ENCODE measurements around the gene CDH13. TPM values are rescaled to one million over a fixed set of nuclear protein-coding genes. Genes with fewer than 3 reads are reported as not detected.

Gene CDH13
- total and polyA plus RNA-seq, 7 donors: 6.1 to 30.7 (median 22.8) TPM

DNA sequence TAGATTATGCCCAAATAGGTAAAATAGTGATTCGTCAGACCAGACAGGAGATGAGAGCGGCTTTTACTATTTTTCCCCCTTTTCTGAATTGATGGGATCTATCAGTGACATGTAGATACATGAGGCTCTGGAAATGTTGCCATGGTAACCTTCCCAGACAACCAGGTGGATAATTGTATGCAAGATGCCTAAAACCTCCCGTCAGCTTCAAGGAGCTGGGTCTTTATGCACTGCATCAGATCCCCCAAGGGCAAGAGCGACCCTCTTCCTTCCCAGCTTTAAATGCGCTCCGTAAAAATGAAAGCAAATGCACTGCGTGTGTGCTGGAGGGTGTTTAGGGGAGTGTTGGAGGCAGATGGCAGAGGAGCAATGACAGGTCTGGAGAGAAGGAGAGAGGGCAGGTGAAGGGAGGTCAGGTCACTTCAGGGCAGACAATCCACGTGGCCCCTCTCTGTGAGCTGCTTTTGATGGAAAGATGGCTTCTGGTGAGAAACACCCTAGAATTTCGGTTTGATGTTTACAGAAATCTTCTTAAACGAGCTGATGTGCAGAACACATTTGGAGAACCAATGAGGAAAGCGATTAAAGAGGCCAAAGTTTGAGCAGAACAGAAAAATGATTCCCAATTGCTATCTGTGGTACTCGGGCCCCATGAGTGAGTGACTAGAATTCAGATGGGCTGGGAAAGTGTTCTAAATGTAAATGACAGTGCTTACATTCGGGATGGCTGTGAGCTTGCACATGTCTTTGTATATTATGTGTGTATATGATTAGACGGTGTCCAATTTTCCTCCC is 719.3 kb downstream of the CDH13 start:
- Histone ChIP-seq H3K27ac (no peak overlapping the region), H3K9me3 (no peaks in the 10 kb centered on the region), H3K27me3 (ENCODE audit: insufficient read depth in 3 of 3, low read length in 2 of 3) (no peaks in the 10 kb centered on the region), H3K4me1 (peaks cover 11% of the 10 kb centered on the region), H3K4me3 (no peak overlapping the region), H3K36me3 (ENCODE audit: insufficient read depth in 1 of 2, low read depth in 1 of 2) (peaks cover 0 to 5% of the 10 kb centered on the region in 2 donors)
- ATAC-seq (no peak), DNase-seq (no peak)
- intact Hi-C loops (cut with DNase I): no loop called here
- TF ChIP-seq, protein P1, sequence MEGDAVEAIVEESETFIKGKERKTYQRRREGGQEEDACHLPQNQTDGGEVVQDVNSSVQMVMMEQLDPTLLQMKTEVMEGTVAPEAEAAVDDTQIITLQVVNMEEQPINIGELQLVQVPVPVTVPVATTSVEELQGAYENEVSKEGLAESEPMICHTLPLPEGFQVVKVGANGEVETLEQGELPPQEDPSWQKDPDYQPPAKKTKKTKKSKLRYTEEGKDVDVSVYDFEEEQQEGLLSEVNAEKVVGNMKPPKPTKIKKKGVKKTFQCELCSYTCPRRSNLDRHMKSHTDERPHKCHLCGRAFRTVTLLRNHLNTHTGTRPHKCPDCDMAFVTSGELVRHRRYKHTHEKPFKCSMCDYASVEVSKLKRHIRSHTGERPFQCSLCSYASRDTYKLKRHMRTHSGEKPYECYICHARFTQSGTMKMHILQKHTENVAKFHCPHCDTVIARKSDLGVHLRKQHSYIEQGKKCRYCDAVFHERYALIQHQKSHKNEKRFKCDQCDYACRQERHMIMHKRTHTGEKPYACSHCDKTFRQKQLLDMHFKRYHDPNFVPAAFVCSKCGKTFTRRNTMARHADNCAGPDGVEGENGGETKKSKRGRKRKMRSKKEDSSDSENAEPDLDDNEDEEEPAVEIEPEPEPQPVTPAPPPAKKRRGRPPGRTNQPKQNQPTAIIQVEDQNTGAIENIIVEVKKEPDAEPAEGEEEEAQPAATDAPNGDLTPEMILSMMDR (IDR thresholded peaks at IDR 0.05): no peak
- 86 to 87% (median 86%) methylated on average over 14 of the region's 14 CpGs for WGBS, 3 donors

DNA sequence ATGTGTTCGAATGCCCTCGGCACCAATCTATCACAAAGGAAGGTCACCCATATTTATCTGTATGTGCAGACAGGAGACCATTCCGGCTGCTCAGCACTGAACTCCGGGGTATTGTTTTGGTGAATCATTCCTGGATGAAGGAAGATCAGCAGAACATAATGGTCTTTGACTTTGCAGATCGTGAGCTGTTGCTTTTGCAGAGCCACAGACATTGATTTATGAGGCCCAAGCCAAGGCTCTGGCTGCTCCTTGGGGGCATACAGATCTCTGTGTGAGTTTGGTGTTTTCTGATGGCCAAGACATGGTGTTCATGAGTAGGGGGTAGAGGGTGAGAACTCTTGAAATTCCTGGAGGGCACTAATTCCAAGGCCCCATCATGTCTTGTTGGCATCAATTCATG is 722.2 kb downstream of the CDH13 start:
- TF ChIP-seq, protein P1 (IDR thresholded peaks at IDR 0.05): no peak
- 82 to 92% (median 86%) methylated on average over 5 of the region's 5 CpGs for WGBS, 3 donors
- Histone ChIP-seq H3K4me3 (no peak overlapping the region), H3K9me3 (no peaks in the 10 kb centered on the region), H3K27me3 (ENCODE audit: insufficient read depth in 3 of 3, low read length in 2 of 3) (no peaks in the 10 kb centered on the region), H3K4me1 (peaks cover 21% of the 10 kb centered on the region), H3K27ac (no peak overlapping the region), H3K36me3 (ENCODE audit: insufficient read depth in 1 of 2, low read depth in 1 of 2) (peaks cover 0 to 5% of the 10 kb centered on the region in 2 donors)
- ATAC-seq: no peak
- intact Hi-C loops (cut with DNase I): no loop called here
- DNase-seq: no peak

DNA sequence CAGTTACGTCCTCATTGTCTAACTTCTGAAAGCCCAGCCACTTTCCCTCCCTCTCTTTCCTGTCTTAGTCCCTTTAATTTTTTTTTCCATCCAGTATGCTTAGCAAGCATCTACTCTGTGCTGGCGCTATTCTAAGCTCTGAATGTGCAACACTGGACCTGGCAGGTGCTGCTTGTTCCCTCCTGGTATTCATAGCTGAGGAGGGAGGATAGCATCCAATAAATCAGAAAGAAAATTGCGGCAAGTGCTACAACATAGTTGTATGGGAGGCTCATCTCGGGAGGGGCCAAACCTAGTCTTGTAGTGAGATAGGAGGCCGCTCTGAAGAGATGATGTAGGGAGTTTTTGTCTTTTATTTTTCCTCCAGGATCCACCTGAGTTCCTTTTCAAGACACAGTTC is 723.7 kb downstream of the CDH13 start:
- peak in 1 of 2 donors; percentile 64 for DNase-seq
- TF ChIP-seq, protein P1 (IDR thresholded peaks at IDR 0.05): no peak
- Histone ChIP-seq H3K4me3 (peak overlapping the region; percentile 30), H3K9me3 (no peaks in the 10 kb centered on the region), H3K4me1 (peaks cover 27% of the 10 kb centered on the region), H3K27ac (peak overlapping the region; percentile 12), H3K36me3 (ENCODE audit: insufficient read depth in 1 of 2, low read depth in 1 of 2) (peaks cover 0 to under 1% of the 10 kb centered on the region in 2 donors), H3K27me3 (ENCODE audit: insufficient read depth in 3 of 3, low read length in 2 of 3) (no peaks in the 10 kb centered on the region)
- peak in 3 of 4 donors; percentile 69 to 92 (median 92) for ATAC-seq
- 24 to 32% (median 32%) methylated on average over 5 of the region's 5 CpGs for WGBS, 3 donors
- intact Hi-C loops (cut with DNase I): loop anchor here in 1 of 2 donors (10.0 kb wide), 1 partner anchor 726 kb away; the partner anchor contains the start of gene CDH13

DNA sequence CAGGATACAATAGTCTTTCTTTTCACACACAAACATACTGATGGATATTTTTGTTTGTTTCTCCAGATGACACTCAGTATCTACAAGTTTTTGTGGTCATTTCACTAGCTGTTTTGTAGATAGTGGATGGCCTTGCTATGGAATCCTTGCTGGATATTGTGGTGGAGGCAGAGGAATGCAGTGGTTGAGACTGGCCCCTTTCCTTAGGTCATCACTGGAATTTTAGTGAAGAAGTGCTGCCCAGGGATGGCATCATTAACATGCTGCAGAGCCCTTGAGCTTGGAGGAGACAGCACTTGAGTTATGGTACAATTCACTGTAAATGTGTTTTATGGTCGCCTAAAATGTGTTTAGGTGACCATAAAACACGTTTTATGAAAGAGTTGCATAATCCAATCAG is 725.1 kb downstream of the CDH13 start:
- Histone ChIP-seq H3K4me3 (no peak overlapping the region), H3K27ac (no peak overlapping the region), H3K27me3 (ENCODE audit: insufficient read depth in 3 of 3, low read length in 2 of 3) (no peaks in the 10 kb centered on the region), H3K9me3 (no peaks in the 10 kb centered on the region), H3K4me1 (peaks cover 27% of the 10 kb centered on the region), H3K36me3 (ENCODE audit: insufficient read depth in 1 of 2, low read depth in 1 of 2) (no peaks in the 10 kb centered on the region)
- intact Hi-C loops (cut with DNase I): loop anchor here in 1 of 2 donors (10.0 kb wide), 1 partner anchor 727 kb away; the partner anchor contains the start of gene CDH13
- ATAC-seq (no peak), DNase-seq (no peak)
- TF ChIP-seq, protein P1 (IDR thresholded peaks at IDR 0.05): no peak
- 83 to 88% (median 84%) methylated on average over 2 of the region's 2 CpGs for WGBS, 3 donors

Measured in psoas muscle (tissue), 8 donors.